Trophoblast cell (in vitro differentiated cells and primary cell): ENCODE measurements around the gene FSTL1.

ENCODE experiments used
- DNase-seq, 2 donors: peaks; one replicate each; pipeline ENCODE4 v3.0.0-alpha.2; 2016
- H2AFZ ChIP-seq: 2 replicates; pipeline ENCODE4 v1.6.1; 2013; ENCODE audit warnings: low read length, moderate library complexity, mild to moderate bottlenecking; ENCODE audit not compliant: insufficient read depth, poor library complexity
- H2AK5ac ChIP-seq: 2 replicates; pipeline ENCODE4 v1.6.1; 2013; ENCODE audit warnings: mild to moderate bottlenecking, low read length
- H2BK120ac ChIP-seq: 2 replicates; pipeline ENCODE4 v1.6.1; 2013; ENCODE audit warnings: low read length, mild to moderate bottlenecking, moderate library complexity; ENCODE audit not compliant: insufficient read depth, poor library complexity
- H2BK12ac ChIP-seq: 2 replicates; pipeline ENCODE4 v1.6.1; 2013; ENCODE audit warnings: mild to moderate bottlenecking, low read length, moderate library complexity
- H2BK5ac ChIP-seq: 2 replicates; pipeline ENCODE4 v1.6.1; 2013; ENCODE audit warnings: low read length, low read depth, moderate library complexity, mild to moderate bottlenecking; ENCODE audit not compliant: poor library complexity
- H3K14ac ChIP-seq: 2 replicates; pipeline ENCODE4 v1.6.1; 2013; ENCODE audit warnings: mild to moderate bottlenecking, low read length
- H3K18ac ChIP-seq: 2 replicates; pipeline ENCODE4 v1.6.1; 2013; ENCODE audit warnings: mild to moderate bottlenecking, low read length
- H3K23ac ChIP-seq: 2 replicates; pipeline ENCODE4 v1.6.1; 2013; ENCODE audit warnings: low read length
- H3K27ac ChIP-seq: 2 replicates; pipeline ENCODE4 v1.5.1; 2013; ENCODE audit warnings: low read depth, mild to moderate bottlenecking, inconsistent platforms, low read length, moderate library complexity
- H3K27me3 ChIP-seq: 2 replicates; pipeline ENCODE4 v1.6.1; 2013; ENCODE audit warnings: inconsistent platforms, mild to moderate bottlenecking, low read length, moderate library complexity; ENCODE audit not compliant: insufficient read depth
- H3K36me3 ChIP-seq, 2 experiments: 1 replicate in 1 of 2; 2 replicates in 1 of 2; pipeline ENCODE4 v1.6.1; 2013; ENCODE audit warnings: low read length in 2 of 2, mild to moderate bottlenecking in 2 of 2, moderate library complexity in 1 of 2; ENCODE audit not compliant: insufficient read depth in 2 of 2, control insufficient read depth in 1 of 2
- H3K4ac ChIP-seq: 2 replicates; pipeline ENCODE4 v1.6.1; 2013; ENCODE audit warnings: low read depth, mild to moderate bottlenecking, low read length, moderate library complexity
- H3K4me1 ChIP-seq, 2 experiments: 1 replicate in 1 of 2; 2 replicates in 1 of 2; pipeline ENCODE4 v1.6.1; 2013; ENCODE audit warnings: low read length in 2 of 2, mild to moderate bottlenecking in 2 of 2, moderate library complexity in 1 of 2; ENCODE audit not compliant: insufficient read depth in 2 of 2, control insufficient read depth in 1 of 2
- H3K4me2 ChIP-seq: 2 replicates; pipeline ENCODE4 v1.6.1; 2013; ENCODE audit warnings: inconsistent platforms, mild to moderate bottlenecking, low read length, moderate library complexity
- H3K4me3 ChIP-seq: 2 replicates; pipeline ENCODE4 v1.5.1; 2013; ENCODE audit warnings: mild to moderate bottlenecking, low read depth, low read length, inconsistent platforms
- H3K79me1 ChIP-seq: one replicate; pipeline ENCODE4 v1.6.1; 2013; ENCODE audit warnings: low read length
- H3K79me2 ChIP-seq: 2 replicates; pipeline ENCODE4 v1.6.1; 2013; ENCODE audit warnings: low read length, mild to moderate bottlenecking; ENCODE audit not compliant: control insufficient read depth, insufficient read depth, poor library complexity
- H3K9ac ChIP-seq: 2 replicates; pipeline ENCODE4 v1.6.1; 2013; ENCODE audit warnings: mild to moderate bottlenecking, low read length
- H3K9me3 ChIP-seq: 2 replicates; pipeline ENCODE4 v1.6.1; 2013; ENCODE audit warnings: low read depth, mild to moderate bottlenecking, control low read depth, inconsistent platforms, low read length; ENCODE audit not compliant: insufficient read depth
- H4K12ac ChIP-seq: 2 replicates; pipeline ENCODE4 v1.6.1; 2013; ENCODE audit warnings: low read depth, mild to moderate bottlenecking, low read length, moderate library complexity
- H4K8ac ChIP-seq: 2 replicates; pipeline ENCODE4 v1.6.1; 2013; ENCODE audit warnings: low read depth, mild to moderate bottlenecking, low read length, moderate library complexity
- H4K91ac ChIP-seq: one replicate; pipeline ENCODE4 v1.6.1; 2013; ENCODE audit warnings: low read depth, mild to moderate bottlenecking, low read length, moderate library complexity
- WGBS: extraction: QIAGEN DNeasy Blood & Tissue Kit; methylation state at CpG from one replicate; pipeline ENCODE4 v1.1.7; 2013; ENCODE audit warnings: missing lambda C conversion rate; ENCODE audit not compliant: insufficient read length, insufficient coverage; ENCODE audit errors: extremely low coverage; 5-methylcytosine and 5-hydroxymethylcytosine counted together

Gene FSTL1

DNA sequence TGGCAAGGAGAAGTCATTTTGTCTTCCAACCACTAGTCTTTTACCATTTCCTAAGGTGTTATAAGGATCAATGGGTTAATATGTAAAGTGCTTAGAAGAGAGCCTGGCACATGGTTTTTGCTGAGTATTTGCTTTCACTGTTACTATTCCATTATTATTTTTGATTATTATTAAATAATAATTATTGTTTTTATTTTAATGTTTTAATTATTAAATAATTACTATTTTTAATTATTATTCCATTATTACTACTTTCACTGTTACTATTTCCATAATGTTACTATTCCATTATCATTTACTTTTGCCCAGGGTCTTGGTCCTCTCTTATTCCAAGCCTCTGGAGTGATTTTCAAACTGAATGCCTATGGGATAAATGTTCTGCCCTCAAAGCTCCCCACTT is 48.5 kb downstream of the FSTL1 start:
- Histone ChIP-seq H2BK12ac (no peak overlapping the region), H3K14ac (no peak overlapping the region), H3K4me3 (no peak overlapping the region), H4K12ac (no peak overlapping the region), H3K36me3 (peaks cover 38 to 71% of the 10 kb centered on the region in 2 experiments), H2AK5ac (no peak overlapping the region), H4K8ac (no peak overlapping the region), H3K79me1 (no peaks in the 10 kb centered on the region), H2BK5ac (no peak overlapping the region), H3K18ac (no peak overlapping the region), H3K4me2 (no peak overlapping the region), H3K27ac (no peak overlapping the region), H2BK120ac (no peak overlapping the region), H3K9ac (no peak overlapping the region), H3K23ac (no peak overlapping the region), H2AFZ (no peak overlapping the region), H3K79me2 (no peaks in the 10 kb centered on the region), H3K9me3 (no peaks in the 10 kb centered on the region), H3K27me3 (no peaks in the 10 kb centered on the region), H3K4me1 (no peaks in the 10 kb centered on the region), H3K4ac (no peak overlapping the region), H4K91ac (no peak overlapping the region)
- DNase-seq, result no peak

DNA sequence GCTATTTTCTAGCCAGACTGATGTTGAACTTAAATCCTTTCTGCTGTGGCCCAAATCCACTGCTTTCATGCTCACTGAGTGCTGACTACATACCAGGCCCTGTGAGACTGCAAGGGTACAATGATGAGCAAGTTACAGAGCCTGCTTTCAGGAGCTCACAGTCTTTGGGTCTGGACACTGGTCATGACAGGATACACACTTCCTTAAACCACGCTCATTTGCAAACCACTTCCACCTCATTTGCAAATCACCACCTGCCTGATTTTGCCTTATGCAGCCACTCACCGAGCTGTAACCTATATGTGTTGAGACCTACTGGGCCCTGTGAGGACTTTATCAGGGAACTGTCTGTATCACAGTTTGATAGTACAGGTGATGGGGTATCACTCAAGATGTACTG is 51.4 kb downstream of the FSTL1 start:
- H2BK12ac ChIP-seq, result no peak overlapping the region
- no peak overlapping the region for H2AFZ ChIP-seq

DNA sequence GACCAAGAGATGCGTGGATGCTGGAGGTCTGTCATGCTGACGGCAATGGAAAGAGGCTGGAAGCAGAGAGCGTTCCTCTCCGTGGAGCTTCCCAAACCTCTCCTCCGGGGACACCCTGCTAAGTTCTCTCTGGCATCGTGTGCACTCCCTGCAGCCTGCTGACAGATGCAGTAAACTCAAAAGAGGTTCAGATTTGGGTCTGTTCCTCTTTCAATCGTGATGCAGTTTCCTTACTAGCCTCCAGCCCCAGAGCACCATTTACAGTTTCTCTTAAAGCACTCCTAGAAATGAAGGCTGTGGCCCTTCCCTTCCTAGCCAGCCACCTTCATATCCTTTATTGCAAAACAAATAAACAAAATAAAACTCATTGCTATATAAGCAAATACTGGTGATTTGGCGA is 54.3 kb downstream of the FSTL1 start:
- no peak overlapping the region for H3K4me2 ChIP-seq
- no peak overlapping the region for H2AFZ ChIP-seq
- H3K14ac ChIP-seq, result no peak overlapping the region
- no peaks in the 10 kb centered on the region for H3K4me1 ChIP-seq
- H2BK5ac ChIP-seq, result no peak overlapping the region
- no peak overlapping the region for H3K9ac ChIP-seq
- no peak overlapping the region for H2BK12ac ChIP-seq
- no peaks in the 10 kb centered on the region for H3K79me1 ChIP-seq
- H3K27ac ChIP-seq, result no peak overlapping the region
- no peaks in the 10 kb centered on the region for H3K27me3 ChIP-seq
- no CpG with 5 or more reads among the region's 8 CpGs for WGBS
- DNase-seq, result no peak
- no peaks in the 10 kb centered on the region for H3K9me3 ChIP-seq
- no peak overlapping the region for H3K23ac ChIP-seq
- H2BK120ac ChIP-seq, result no peak overlapping the region
- no peaks in the 10 kb centered on the region for H3K79me2 ChIP-seq
- no peak overlapping the region for H3K4ac ChIP-seq
- no peak overlapping the region for H4K12ac ChIP-seq
- no peak overlapping the region for H3K4me3 ChIP-seq
- no peak overlapping the region for H4K8ac ChIP-seq
- H4K91ac ChIP-seq, result no peak overlapping the region
- no peak overlapping the region for H3K18ac ChIP-seq
- H2AK5ac ChIP-seq, result no peak overlapping the region
- peaks cover 20 to 61% of the 10 kb centered on the region in 2 experiments for H3K36me3 ChIP-seq

More for the DNA sequence above, 51.4 kb downstream of the FSTL1 start:
- no peak overlapping the region for H2BK120ac ChIP-seq
- H3K27ac ChIP-seq, result no peak overlapping the region
- no peaks in the 10 kb centered on the region for H3K79me2 ChIP-seq
- H4K12ac ChIP-seq, result no peak overlapping the region
- no peaks in the 10 kb centered on the region for H3K79me1 ChIP-seq
- no peaks in the 10 kb centered on the region for H3K27me3 ChIP-seq
- no peak overlapping the region for H4K91ac ChIP-seq
- no peak overlapping the region for H3K4me3 ChIP-seq
- WGBS, result no CpG with 5 or more reads among the region's 2 CpGs
- DNase-seq, result no peak
- H2AK5ac ChIP-seq, result no peak overlapping the region
- no peaks in the 10 kb centered on the region for H3K9me3 ChIP-seq
- H2BK5ac ChIP-seq, result no peak overlapping the region
- H3K18ac ChIP-seq, result no peak overlapping the region
- no peak overlapping the region for H3K14ac ChIP-seq
- peaks cover 31 to 73% of the 10 kb centered on the region in 2 experiments for H3K36me3 ChIP-seq
- H3K23ac ChIP-seq, result no peak overlapping the region
- H3K4me1 ChIP-seq, result no peaks in the 10 kb centered on the region
- H3K4me2 ChIP-seq, result no peak overlapping the region
- H3K9ac ChIP-seq, result no peak overlapping the region
- H3K4ac ChIP-seq, result no peak overlapping the region
- no peak overlapping the region for H4K8ac ChIP-seq

DNA sequence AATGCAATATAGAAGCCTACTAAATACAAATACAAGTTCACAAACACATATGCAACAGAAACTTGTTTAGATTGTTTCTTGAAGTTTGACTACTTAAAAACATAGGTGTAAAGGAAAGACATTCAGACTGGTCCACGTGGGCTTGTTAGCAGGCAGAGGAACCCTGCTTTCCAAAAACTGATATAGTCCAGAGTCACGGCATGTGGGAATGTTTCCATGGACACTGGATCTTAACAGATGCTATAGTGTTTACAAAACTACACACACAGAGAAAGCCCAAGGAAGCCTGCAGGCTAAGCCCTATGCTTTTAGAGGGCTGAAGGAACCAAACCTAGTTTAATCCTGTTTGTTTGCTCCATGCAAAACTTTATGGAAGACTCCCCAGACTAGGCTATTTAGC is 56.4 kb downstream of the FSTL1 start:
- Histone ChIP-seq H3K14ac (no peak overlapping the region), H4K8ac (no peak overlapping the region), H2AFZ (no peak overlapping the region), H3K18ac (no peak overlapping the region), H2BK120ac (no peak overlapping the region), H3K79me2 (no peaks in the 10 kb centered on the region), H3K23ac (no peak overlapping the region), H3K27ac (no peak overlapping the region), H3K9me3 (no peaks in the 10 kb centered on the region), H4K12ac (no peak overlapping the region), H2BK5ac (no peak overlapping the region), H3K36me3 (peaks cover 13 to 43% of the 10 kb centered on the region in 2 experiments), H3K79me1 (no peaks in the 10 kb centered on the region), H3K4me2 (no peak overlapping the region), H2BK12ac (no peak overlapping the region), H4K91ac (no peak overlapping the region), H3K4me1 (no peaks in the 10 kb centered on the region), H3K9ac (no peak overlapping the region), H3K27me3 (no peaks in the 10 kb centered on the region), H3K4ac (no peak overlapping the region), H2AK5ac (no peak overlapping the region), H3K4me3 (no peak overlapping the region)
- no CpG with 5 or more reads among the region's 2 CpGs for WGBS
- DNase-seq, result peak in 1 of 2 donors; percentile 46
